HUDEP-2 (cell line): ENCODE measurements around the gene LSS.
"Not testable (repeated sequence)": the region's sequence is repeated elsewhere in the genome, so short reads cannot be mapped to it uniquely, and the experiment has no call there.

Source experiments
- DNase-seq, 76 experiments: peaks; one replicate each; lab custom pipeline; 2025; ENCODE audit not compliant: unreplicated experiment in 76 of 76; lab: John Stamatoyannopoulos, UW

LSS gene

DNA sequence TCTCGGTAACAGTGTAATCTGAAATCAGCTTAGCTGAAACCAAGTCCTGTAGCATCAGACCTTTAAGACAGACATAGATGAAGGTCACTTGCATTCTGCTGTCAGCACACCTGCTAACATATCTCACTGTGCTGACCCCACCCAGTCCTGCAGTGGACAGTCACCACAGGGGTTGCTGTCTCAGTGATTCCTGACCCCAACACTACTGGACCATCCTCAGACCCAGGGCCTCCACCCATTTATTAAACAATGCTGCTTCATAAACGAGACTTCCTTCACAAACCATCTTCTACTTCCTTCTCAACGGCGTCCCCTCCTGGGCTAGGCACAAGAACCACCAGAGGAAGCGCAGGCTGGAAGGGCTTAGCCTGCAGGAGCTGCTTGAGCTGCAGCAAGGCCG lies 17.8 kb upstream of the LSS start:
- no peak for DNase-seq

GRCh38 chr21:46245213-46245915 lies 16.8 kb upstream of the LSS start:
- no peak for DNase-seq

- no peak for DNase-seq
These were observed 16.0 kb upstream of the LSS start for GRCh38 chr21:46244602-46245001.

- DNase-seq: no peak
These were observed 15.4 kb upstream of the LSS start for GRCh38 chr21:46243960-46244361.

- no peak for DNase-seq
These were observed 14.8 kb upstream of the LSS start for GRCh38 chr21:46243325-46243724.

GRCh38 chr21:46241577-46241976 lies 13.0 kb upstream of the LSS start:
- DNase-seq: not testable (repeated sequence)

DNA sequence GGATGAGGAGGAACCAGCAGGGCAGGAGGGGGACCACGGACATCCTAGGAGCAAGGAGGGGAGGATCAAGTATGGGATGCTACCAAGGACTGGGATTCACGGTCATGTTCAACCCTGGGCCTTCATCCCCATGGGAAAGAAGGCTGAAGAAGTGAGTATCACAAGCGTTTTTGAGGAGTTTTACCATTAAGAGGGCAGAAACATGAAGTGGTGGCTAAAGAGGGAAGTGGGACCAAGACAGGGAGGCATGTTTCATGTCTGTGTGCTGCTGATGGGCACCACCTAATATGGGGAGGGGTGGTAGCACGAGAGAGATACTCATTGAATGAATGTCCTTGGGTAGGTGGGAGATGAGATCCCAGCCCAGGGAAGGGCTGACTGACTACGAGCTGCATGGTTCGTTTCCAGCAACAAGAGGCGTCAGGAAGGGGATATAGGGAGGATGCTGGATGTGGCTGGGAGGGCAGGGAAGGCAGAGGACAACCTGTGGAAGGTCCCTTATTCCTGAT lies 11.3 kb upstream of the LSS start:
- DNase-seq: no peak

GRCh38 chr21:46237474-46237873 lies 8.9 kb upstream of the LSS start:
- no peak for DNase-seq

DNA sequence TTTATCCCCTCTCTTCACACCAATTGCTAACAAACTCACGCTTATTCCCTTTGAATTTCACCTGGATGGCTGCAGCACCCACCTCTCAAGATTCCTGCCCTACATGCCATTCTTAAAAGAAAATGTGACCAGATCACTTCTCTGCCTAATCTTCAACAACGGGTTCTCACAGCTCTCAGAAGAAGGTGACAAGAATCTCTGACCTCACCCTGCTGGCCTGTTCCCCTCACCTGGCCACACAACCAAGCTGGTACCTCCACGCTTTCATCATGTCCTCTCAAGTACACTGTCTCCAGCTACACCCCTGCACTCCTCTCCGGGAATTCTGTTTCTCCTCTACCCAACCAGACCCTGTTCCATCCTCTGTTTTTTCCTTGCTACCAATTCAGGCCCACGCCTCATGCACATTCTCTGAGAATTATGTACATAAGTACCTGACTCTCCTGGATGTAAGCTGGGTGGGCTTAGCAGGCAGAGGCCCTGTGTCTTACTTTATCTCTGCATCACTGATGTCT lies 5.9 kb upstream of the LSS start:
- no peak for DNase-seq

DNA sequence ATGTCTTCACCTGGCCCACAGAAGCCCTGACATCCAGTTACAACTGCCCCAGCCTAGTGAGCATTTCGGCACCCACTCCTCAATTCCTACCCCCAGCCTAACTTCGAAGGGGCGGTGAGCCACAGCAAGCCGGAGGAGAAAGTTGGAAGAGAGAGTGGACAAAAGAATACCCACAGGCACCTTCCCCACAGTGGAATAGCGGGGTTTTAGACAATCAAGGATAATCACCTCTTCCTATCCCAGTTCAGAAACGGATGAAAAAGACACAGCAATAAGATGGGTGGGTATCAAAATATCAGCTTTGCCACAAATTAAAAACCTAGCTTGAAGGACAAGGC lies 1.3 kb upstream of the LSS start:
- no peak for DNase-seq

DNA sequence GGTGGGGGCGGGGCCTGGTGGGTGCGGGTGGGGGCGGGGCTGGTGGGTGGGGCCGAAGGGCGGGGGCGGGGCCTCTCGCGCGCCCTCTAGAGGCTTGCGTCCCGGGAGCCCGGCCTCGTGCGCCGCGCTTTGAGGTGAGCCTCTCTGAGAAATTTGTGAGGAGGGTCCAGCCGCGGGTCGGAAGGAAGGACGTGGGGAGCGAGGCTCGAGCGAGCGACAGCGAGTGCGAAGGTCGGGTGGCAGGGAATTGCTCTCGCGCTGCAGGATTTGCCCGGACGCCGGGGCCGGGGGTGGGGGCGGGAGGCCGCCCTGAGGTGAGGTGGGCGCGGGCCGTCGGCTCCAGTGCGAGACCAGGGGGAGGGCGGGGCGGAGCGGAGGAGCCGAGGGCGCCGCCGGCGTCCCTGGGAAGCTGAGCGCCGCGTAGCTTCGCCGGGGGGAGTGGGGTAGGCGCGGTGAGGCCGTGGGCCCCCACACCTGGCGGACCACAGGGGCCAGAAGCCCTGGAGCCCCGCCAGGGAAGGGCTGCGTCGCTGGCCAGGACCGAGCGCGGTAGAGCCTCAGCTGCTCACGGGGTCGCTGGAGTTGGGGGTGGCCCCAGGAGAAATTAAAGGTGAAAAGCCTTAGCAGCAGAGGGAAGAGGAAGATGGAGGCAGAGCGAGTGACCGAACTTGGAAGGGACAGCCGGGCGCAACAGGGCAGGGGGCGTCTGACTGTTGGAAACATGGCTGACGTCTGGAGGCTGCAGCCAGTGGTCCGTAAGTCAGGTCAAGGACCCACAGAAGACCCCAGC lies 754 bp upstream of the LSS start:
- peak in 9 of 76 experiments; percentile 33 to 92 (median 53) for DNase-seq

DNA sequence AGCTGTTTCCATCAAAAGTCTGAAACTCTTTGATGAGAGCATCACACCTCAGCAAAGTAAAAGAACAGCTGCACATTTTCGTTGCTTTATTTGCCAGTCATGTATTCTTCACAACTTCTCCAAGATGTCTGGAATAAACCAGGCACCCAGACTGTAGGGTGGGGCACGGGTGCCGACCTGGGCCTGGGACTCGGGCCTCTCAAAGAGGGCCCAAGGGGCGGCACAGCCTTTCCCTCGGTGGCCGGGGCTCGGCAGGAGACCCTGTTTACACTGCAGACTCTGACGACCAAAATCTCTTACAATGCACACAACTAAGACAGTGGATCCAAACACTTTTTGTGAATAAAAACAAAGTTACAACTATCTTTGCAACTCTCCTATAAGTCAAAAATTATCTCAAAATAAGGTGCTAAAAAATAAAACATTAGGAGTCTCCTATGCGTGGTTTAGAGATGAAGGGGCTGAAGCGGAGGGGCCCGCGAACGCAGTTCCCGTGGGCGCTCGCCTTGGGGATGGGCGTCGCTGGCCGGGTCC lies 696 bp downstream of the LSS start:
- peak in 4 of 76 experiments; percentile 11 to 26 (median 20) for DNase-seq

- peak in 49 of 76 experiments; percentile 7 to 71 (median 38) for DNase-seq
These were observed 1.5 kb downstream of the LSS start for GRCh38 chr21:46226920-46227599.

- no peak for DNase-seq
These were observed 2.4 kb downstream of the LSS start for GRCh38 chr21:46226146-46226545.

GRCh38 chr21:46223661-46224060 lies 4.9 kb downstream of the LSS start:
- DNase-seq: not testable (repeated sequence)

DNA sequence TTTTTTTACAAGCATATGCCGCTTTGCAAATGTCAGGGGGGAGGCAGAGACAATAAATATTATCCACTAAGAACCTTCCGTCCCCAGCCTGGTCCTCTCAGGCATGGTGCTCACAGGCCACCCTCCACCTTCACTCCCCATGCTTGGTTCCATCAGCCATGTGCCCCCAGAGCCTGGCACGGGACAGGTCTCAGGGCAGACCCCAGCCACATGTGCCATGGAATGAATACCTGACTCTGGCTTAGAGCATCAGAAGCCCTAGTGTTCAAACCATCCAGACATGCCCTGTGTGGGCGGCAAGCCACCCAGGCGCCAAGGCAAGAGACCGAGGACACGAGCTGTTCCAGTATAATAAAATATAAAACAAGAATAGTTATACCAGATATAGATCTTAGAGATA lies 5.4 kb downstream of the LSS start:
- no peak for DNase-seq

GRCh38 chr21:46222436-46223116 lies 6.0 kb downstream of the LSS start:
- DNase-seq: no peak

DNA sequence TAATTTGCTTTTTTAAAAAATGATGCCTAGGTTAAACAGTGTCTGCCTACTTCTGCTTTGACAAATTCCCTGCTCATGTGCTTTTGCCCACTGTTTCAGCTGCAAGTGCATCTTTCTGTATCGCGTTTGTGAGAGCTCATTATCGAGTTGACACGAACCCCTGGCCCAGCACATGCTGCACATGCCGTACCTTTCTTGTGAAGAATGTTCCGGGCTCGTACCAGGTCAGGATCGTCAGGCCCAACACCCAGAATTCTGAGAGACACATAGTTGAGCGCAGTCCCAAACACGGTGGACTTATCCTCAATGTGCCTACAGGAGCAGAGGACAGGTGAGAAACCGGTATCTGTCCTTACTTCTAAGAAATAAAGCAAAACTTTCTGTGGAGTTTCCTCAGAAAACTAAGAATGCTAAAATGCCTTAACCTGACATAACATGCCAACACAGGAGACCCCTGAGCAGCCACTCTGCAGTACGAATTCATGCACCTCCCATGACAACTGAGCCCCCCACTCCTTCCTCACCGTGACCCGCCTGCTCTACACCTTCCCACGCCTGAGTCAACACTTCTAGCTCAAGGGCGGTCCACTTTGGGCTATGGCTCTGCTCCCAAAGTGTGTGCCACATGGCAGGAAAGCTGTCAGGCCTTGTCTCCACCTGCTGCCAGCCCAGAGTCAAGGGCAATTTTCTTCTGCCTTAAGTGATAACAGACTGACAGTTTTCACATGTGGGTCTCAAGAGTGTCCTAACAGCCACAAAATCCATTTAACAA lies 6.7 kb downstream of the LSS start:
- no peak for DNase-seq

DNA sequence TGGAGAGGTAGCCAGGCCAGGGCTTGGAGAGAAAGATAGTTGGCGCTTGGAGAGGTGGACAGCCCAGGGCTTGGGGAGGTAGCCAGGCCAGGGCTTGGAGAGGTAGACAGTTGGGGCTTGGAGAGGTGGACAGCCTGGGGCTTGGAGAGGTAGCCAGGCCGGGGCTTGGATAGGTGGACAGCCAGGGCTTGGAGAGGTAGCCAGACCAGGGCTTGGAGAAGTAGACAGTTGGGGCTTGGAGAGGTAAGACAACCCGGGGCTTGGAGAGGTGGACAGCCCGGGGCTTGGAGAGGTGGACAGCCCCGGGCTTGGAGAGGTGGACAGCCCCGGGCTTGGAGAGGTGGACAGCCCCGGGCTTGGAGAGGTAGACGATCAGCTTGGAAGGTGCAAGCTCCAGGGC lies 7.7 kb downstream of the LSS start:
- no peak for DNase-seq
